Activated CD8-positive, alpha-beta memory T cell treated with anti-CD3 and anti-CD28 coated beads, Interleukin-2, amount 50 U/mL, for 1 hour (primary cell): ENCODE results near the gene MLST8.
A peak's percentile ranks its signal among the peaks of the same experiment; 100 is the strongest.

Experiments used
- DNase-seq: peaks from one replicate; pipeline ENCODE4 v3.0.0-alpha.2; 2020; ENCODE audit errors: extremely low read depth

The MLST8 gene

GRCh38 chr16:2205104-2205966, at the start of gene MLST8:
Gene MLST8, plus strand, starts transcription at chr16:2205454. Its CDS starts 632 bp downstream, at chr16:2206086.
- peak; percentile 73 for DNase-seq

- DNase-seq: no peak
Observed at GRCh38 chr16:2155977-2156848, 49.0 kb upstream of the MLST8 start.

- no peak for DNase-seq
Observed at GRCh38 chr16:2156849-2157224, 48.4 kb upstream of the MLST8 start.

GRCh38 chr16:2157480-2158261, 47.6 kb upstream of the MLST8 start:
- DNase-seq: no peak

GRCh38 chr16:2158262-2158638, 47.0 kb upstream of the MLST8 start:
- DNase-seq: no peak

- DNase-seq: no peak
Observed at GRCh38 chr16:2159175-2159838, 45.9 kb upstream of the MLST8 start.

GRCh38 chr16:2160915-2161551, 44.2 kb upstream of the MLST8 start:
- no peak for DNase-seq

- DNase-seq: no peak
Observed at GRCh38 chr16:2161911-2162310, 43.3 kb upstream of the MLST8 start.

GRCh38 chr16:2162676-2163118, 42.6 kb upstream of the MLST8 start:
- DNase-seq: no peak

- DNase-seq: no peak
Observed at GRCh38 chr16:2163211-2163881, 41.9 kb upstream of the MLST8 start.

- no peak for DNase-seq
Observed at GRCh38 chr16:2165861-2166260, 39.4 kb upstream of the MLST8 start.

GRCh38 chr16:2166263-2167067, 38.8 kb upstream of the MLST8 start:
- no peak for DNase-seq

GRCh38 chr16:2167068-2167638, 38.1 kb upstream of the MLST8 start:
- no peak for DNase-seq

- DNase-seq: no peak
Observed at GRCh38 chr16:2170080-2170479, 35.2 kb upstream of the MLST8 start.

- DNase-seq: no peak
Observed at GRCh38 chr16:2170587-2171435, 34.4 kb upstream of the MLST8 start.

- no peak for DNase-seq
Observed at GRCh38 chr16:2171601-2172178, 33.6 kb upstream of the MLST8 start.

GRCh38 chr16:2172688-2173335, 32.4 kb upstream of the MLST8 start:
- DNase-seq: no peak
